AG10803 (cell line): ENCODE data around the gene ATXN7L1.

Experiments
- DNase-seq: peaks from one replicate; pipeline ENCODE4 v3.0.0; 2010; ENCODE audit warnings: low read depth
- H3K4me3 ChIP-seq: 2 replicates; pipeline ENCODE4 v1.5.1; 2011; ENCODE audit warnings: mild to moderate bottlenecking, low read length, control low read depth
- TF ChIP-seq, protein P1 (sequence below): conservative IDR thresholded peaks from 2 replicates; pipeline ENCODE4 v1.5.1; 2011; ENCODE audit warnings: mild to moderate bottlenecking, low read length, control low read depth, inconsistent platforms

Gene ATXN7L1, protein sequence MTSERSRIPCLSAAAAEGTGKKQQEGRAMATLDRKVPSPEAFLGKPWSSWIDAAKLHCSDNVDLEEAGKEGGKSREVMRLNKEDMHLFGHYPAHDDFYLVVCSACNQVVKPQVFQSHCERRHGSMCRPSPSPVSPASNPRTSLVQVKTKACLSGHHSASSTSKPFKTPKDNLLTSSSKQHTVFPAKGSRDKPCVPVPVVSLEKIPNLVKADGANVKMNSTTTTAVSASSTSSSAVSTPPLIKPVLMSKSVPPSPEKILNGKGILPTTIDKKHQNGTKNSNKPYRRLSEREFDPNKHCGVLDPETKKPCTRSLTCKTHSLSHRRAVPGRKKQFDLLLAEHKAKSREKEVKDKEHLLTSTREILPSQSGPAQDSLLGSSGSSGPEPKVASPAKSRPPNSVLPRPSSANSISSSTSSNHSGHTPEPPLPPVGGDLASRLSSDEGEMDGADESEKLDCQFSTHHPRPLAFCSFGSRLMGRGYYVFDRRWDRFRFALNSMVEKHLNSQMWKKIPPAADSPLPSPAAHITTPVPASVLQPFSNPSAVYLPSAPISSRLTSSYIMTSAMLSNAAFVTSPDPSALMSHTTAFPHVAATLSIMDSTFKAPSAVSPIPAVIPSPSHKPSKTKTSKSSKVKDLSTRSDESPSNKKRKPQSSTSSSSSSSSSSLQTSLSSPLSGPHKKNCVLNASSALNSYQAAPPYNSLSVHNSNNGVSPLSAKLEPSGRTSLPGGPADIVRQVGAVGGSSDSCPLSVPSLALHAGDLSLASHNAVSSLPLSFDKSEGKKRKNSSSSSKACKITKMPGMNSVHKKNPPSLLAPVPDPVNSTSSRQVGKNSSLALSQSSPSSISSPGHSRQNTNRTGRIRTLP

DNA sequence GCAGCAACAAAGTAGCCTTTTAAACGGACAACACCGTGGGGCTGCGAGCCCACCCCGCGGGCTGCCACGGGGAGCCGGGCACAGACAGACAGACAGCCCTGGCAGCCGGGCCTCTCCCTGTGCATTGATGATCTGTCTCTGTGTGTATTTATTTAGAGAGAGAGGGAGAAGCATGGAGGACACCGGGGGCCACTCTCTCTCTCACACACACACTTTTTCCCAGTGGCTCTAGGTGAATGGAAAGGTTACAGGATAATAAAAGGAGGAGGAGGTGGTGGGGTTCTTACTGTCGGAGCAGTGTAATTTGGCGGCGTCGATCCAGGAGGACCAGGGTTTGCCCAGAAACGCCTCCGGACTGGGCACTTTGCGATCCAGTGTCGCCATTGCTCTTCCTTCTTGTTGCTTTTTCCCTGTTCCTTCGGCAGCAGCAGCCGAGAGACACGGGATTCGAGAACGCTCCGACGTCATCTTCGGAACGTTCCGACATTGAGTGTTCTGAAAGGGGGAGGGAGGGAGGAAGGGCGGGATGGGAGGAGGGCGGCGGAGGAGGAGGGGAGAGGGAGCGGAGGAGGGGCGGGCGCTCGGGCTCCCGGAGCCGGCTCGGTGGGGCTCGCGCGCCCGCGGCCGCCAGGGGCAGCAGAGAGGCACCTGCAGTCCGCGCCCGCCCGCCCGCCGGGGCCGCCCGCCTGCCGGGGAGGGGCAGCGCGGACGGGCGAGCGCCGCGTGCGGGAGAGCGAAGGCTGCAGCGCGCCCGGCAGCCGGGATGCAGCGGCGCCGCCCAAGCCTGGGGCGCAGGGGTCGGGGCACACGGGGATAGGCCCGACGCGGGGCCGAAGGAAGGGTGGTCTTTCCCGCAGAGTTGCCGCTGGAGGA lies at the start of gene ATXN7L1:
Gene ATXN7L1 (minus strand): TSS at position 509 of the 873 bp plus-strand sequence. CDS start 41 bp downstream, at position 468.
- TF ChIP-seq, protein P1, sequence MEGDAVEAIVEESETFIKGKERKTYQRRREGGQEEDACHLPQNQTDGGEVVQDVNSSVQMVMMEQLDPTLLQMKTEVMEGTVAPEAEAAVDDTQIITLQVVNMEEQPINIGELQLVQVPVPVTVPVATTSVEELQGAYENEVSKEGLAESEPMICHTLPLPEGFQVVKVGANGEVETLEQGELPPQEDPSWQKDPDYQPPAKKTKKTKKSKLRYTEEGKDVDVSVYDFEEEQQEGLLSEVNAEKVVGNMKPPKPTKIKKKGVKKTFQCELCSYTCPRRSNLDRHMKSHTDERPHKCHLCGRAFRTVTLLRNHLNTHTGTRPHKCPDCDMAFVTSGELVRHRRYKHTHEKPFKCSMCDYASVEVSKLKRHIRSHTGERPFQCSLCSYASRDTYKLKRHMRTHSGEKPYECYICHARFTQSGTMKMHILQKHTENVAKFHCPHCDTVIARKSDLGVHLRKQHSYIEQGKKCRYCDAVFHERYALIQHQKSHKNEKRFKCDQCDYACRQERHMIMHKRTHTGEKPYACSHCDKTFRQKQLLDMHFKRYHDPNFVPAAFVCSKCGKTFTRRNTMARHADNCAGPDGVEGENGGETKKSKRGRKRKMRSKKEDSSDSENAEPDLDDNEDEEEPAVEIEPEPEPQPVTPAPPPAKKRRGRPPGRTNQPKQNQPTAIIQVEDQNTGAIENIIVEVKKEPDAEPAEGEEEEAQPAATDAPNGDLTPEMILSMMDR: peak; percentile 21
- DNase-seq: peak; percentile 96
- peak within 1 kb of the TSS; percentile 88 for H3K4me3 ChIP-seq

DNA sequence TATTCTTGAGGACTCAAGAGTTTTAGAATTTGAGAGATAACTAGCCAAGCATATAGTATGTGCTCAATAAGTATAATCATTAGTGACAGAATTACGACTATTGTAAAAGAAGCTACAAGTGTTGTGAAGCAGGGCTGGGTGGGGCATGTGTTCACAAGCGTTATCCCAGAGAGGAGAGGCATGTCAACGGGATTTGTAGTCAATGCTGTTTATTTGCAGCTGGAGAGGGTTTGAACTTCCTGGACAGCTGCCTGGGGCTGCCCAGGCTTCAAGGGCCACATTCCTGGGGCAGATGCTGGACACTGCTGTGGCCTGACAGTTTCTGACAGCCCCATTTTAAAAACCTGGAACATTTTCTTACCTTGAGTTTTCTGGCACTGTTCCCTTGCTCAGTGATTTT lies 49.7 kb upstream of the ATXN7L1 start:
- H3K4me3 ChIP-seq: no peak overlapping the region
- peak; percentile 51 for DNase-seq
- TF ChIP-seq, protein P1: no peak

DNA sequence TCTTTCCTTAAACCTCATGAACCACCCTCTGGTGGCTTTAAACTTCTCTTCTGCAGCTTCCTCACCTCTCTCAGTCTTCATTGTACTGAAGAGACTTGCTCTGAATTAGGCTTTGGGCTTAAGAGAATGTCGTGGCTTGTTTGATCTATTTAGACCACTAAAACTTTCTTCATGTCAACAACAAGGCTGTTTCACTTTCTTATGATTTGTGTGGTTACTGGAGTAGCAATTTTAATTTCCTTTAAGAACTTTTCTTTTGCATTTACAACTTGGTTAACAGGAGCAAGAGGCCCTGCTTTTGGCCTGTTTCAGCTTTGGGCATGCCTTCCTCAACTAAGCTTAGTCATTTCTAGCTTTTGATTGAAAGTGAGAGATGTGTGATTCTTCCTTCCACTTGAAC lies 48.5 kb upstream of the ATXN7L1 start:
- peak; percentile 31 for DNase-seq
- H3K4me3 ChIP-seq: no peak overlapping the region
- TF ChIP-seq, protein P1: no peak

DNA sequence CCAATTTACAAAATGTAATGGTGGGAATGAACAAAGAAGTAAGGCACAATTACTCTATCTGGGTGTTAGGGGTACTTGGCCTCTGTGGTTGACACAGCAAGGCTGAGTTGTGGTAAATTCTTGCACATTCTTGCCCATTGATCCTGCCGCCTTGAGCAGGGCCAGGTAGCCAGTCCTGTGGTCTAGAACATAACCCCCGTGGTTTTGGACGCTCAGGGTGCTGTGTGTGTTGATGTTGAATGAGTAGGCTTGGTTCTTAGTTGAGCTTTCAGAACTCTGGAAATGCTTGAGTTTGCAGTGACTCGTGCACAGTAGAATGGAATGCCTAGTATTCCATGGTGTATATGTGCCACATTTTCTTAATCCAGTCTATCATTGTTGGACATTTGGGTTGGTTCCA lies 44.4 kb upstream of the ATXN7L1 start:
- no peak overlapping the region for H3K4me3 ChIP-seq
- TF ChIP-seq, protein P1: no peak
- peak; percentile 33 for DNase-seq

DNA sequence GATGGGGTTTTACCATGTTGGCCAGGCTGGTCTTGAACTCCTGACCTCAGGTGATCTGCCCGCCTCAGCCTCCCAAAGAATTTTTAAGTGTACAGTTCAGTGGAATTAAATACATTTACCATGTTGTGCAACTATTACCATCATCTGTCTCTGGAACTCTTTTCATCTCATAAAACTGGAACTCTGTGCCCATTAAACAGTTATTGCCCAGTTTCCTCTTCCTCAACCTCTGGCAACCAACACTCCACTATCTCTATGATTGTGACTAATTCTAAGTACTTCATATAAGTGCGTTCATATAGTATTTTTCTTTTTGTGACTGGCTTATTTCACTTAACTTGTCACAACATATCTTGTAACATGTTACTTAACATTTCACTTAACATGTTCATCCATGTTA lies 41.3 kb upstream of the ATXN7L1 start:
- TF ChIP-seq, protein P1: no peak
- H3K4me3 ChIP-seq: no peak overlapping the region
- no peak for DNase-seq

DNA sequence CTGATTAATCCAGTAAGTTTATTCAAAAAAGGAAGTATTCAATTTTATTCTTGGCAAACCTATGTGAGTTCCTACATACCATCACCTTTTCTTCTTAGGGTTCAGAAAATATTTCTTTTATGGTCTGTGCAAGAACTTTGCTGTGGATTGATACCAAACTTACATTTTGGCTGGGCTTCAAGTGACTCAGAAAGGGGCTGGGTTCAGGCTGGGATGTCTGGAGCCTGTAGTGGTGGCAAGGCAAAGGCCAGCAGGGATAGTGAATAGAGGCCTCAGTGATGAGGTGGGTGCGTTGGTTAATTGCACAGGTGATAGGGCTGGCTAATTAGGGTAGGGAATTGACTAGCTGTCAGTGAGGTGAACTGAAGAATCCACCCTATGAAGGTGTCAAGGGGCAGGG lies 40.2 kb upstream of the ATXN7L1 start:
- DNase-seq: peak; percentile 64
- TF ChIP-seq, protein P1: no peak
- no peak overlapping the region for H3K4me3 ChIP-seq
